Neural cell (in vitro differentiated cells): ENCODE measurements around the gene RCN1.

Source experiments
- CTCF ChIP-seq: fragments of 450-650 bp; IDR thresholded peaks from 2 replicates; pipeline ENCODE4 v1.5.1; 2014; ENCODE audit warnings: antibody characterized with exemption, mild to moderate bottlenecking, moderate library complexity; ENCODE audit not compliant: poor library complexity, severe bottlenecking
- EP300 ChIP-seq: fragments of 450-650 bp; conservative IDR thresholded peaks from 2 replicates; pipeline ENCODE4 v1.6.1; 2014; ENCODE audit warnings: antibody characterized with exemption, mild to moderate bottlenecking, moderate library complexity; ENCODE audit not compliant: poor library complexity, severe bottlenecking
- EZH2 ChIP-seq: fragments of 200-600, 300-800 bp; shearing (Covaris generic), sonication (generic); IDR thresholded peaks from 2 replicates; pipeline ENCODE4 v1.6.1; 2014; ENCODE audit warnings: antibody characterized with exemption, low read length, borderline replicate concordance, mild to moderate bottlenecking; ENCODE audit not compliant: insufficient read depth, poor library complexity, severe bottlenecking
- MXI1 ChIP-seq: fragments of 450-650 bp; conservative IDR thresholded peaks from 2 replicates; pipeline ENCODE4 v1.6.1; 2014; ENCODE audit warnings: antibody characterized with exemption, mild to moderate bottlenecking; ENCODE audit not compliant: poor library complexity, severe bottlenecking
- POLR2AphosphoS5 ChIP-seq: IDR thresholded peaks from 2 replicates; pipeline ENCODE4 v1.6.1; 2012
- RAD21 ChIP-seq: fragments of 450-650 bp; conservative IDR thresholded peaks from 2 replicates; pipeline ENCODE4 v1.6.1; 2014; ENCODE audit warnings: antibody characterized with exemption, mild to moderate bottlenecking, moderate library complexity
- REST ChIP-seq: IDR thresholded peaks from 2 replicates; pipeline ENCODE4 v1.6.1; 2012; ENCODE audit warnings: borderline replicate concordance
- SMC3 ChIP-seq: fragments of 450-650 bp; conservative IDR thresholded peaks from 2 replicates; pipeline ENCODE4 v1.6.1; 2014; ENCODE audit warnings: antibody characterized with exemption, mild to moderate bottlenecking, moderate library complexity; ENCODE audit not compliant: poor library complexity
- TAF1 ChIP-seq: IDR thresholded peaks from 2 replicates; pipeline ENCODE4 v1.6.1; 2012; ENCODE audit warnings: low read depth

GRCh38 chr11:32088117-32088941 lies 2.5 kb upstream of the RCN1 start:
- no peak for TF ChIP-seq CTCF
- TF ChIP-seq MXI1, result no peak
- no peak for TF ChIP-seq SMC3
- TF ChIP-seq EZH2, result no peak
- no peak for TF ChIP-seq POLR2AphosphoS5
- TF ChIP-seq EP300, result no peak
- no peak for TF ChIP-seq REST
- TF ChIP-seq RAD21, result no peak
- no peak for TF ChIP-seq TAF1
